B cell (primary cell): Measurements from ENCODE around the gene ZNF580. TPM values are rescaled to one million over a fixed set of nuclear protein-coding genes. Genes with fewer than 3 reads are reported as not detected.

Source experiments
- ATAC-seq: fragments of 200-7000 bp; cut with Tn5 transposase; one replicate; pipeline ENCODE4 v1.10.0; 2021; ENCODE audit warnings: low read depth, mild to moderate bottlenecking, moderate number of reproducible peaks, moderate library complexity
- CTCF ChIA-PET: fragments of 350-600 bp; sonication (Branson Sonifier 250); formaldehyde crosslinking; loops from one replicate; lab custom pipeline; 2021; ENCODE audit warnings: antibody characterized with exemption, inconsistent platforms; lab: Charles Lee
- POLR2A ChIA-PET: fragments of 350-600 bp; sonication (Branson Sonifier 250); formaldehyde crosslinking; loops from one replicate; lab custom pipeline; 2021; ENCODE audit warnings: antibody characterized with exemption; lab: Charles Lee
- DNase-seq: peaks from one replicate; pipeline ENCODE4 v3.0.0; 2013
- H2AFZ ChIP-seq: 2 replicates; pipeline ENCODE4 v1.6.1; 2012; ENCODE audit warnings: mild to moderate bottlenecking, low read depth, low read length; ENCODE audit not compliant: insufficient read depth, poor library complexity, severe bottlenecking
- H3K27ac ChIP-seq, 2 donors: 1 replicate in 1 of 2; 2 replicates in 1 of 2; pipeline ENCODE4 v1.5.1; 2012 to 2013; ENCODE audit warnings: low read length in 2 of 2, mild to moderate bottlenecking in 2 of 2, moderate library complexity in 1 of 2
- H3K27me3 ChIP-seq, 4 experiments: fragments of 200-600 bp in 1 of 4; sonication (generic) in 1 of 4; replicated peaks in 1 of 4; 1 replicate in 2 of 4; 2 replicates in 2 of 4; pipeline versions ENCODE4 v1.6.1 to v1.7.0; 2013 to 2016; ENCODE audit warnings: low read length in 3 of 4, mild to moderate bottlenecking in 2 of 4, mixed read lengths in 1 of 4, moderate library complexity in 1 of 4; ENCODE audit not compliant: insufficient read depth in 4 of 4, control insufficient read depth in 3 of 4; ENCODE audit errors: control extremely low read depth in 1 of 4
- H3K36me3 ChIP-seq, 2 experiments: replicated peaks in 1 of 2; 1 replicate in 1 of 2; 2 replicates in 1 of 2; pipeline versions ENCODE4 v1.6.1 to v1.7.1; 2013; ENCODE audit warnings: low read length in 1 of 2; ENCODE audit not compliant: insufficient read depth in 2 of 2, control insufficient read depth in 1 of 2; ENCODE audit errors: control extremely low read depth in 1 of 2, extremely low read depth in 1 of 2
- H3K4me1 ChIP-seq, 2 donors: fragments of 200-600 bp in 1 of 2; sonication (generic) in 1 of 2; 1 replicate in 1 of 2; 2 replicates in 1 of 2; pipeline versions ENCODE4 v1.5.1 to v1.6.1; 2013 to 2017; ENCODE audit warnings: low read length in 2 of 2; ENCODE audit not compliant: control insufficient read depth in 2 of 2, insufficient read depth in 2 of 2
- H3K4me2 ChIP-seq: replicated peaks from 2 replicates; pipeline ENCODE3; 2012; ENCODE audit warnings: mild to moderate bottlenecking, low read depth, low read length; ENCODE audit not compliant: poor library complexity, severe bottlenecking
- H3K4me3 ChIP-seq, 5 experiments: fragments of 200-600 bp in 1 of 5; sonication (generic) in 1 of 5; 1 replicate in 3 of 5; 2 replicates in 2 of 5; pipeline versions ENCODE4 v1.5.1 to v1.7.0; 2011 to 2016; ENCODE audit warnings: low read length in 4 of 5, mild to moderate bottlenecking in 4 of 5, low read depth in 2 of 5, control low read depth in 1 of 5, moderate library complexity in 1 of 5; ENCODE audit not compliant: insufficient read depth in 1 of 5; ENCODE audit errors: control extremely low read depth in 1 of 5, extremely low read depth in 1 of 5
- H3K79me2 ChIP-seq: fragments of 200-600 bp; sonication (generic); one replicate; pipeline ENCODE4 v1.6.0; 2016; ENCODE audit warnings: low read length; ENCODE audit not compliant: control insufficient read depth, insufficient read depth
- H3K9ac ChIP-seq: fragments of 200-600 bp; sonication (generic); 2 replicates; pipeline ENCODE4 v1.6.1; 2017; ENCODE audit warnings: mild to moderate bottlenecking, low read length, moderate library complexity
- H3K9me3 ChIP-seq, 3 donors: one replicate each; pipeline versions ENCODE4 v1.6.1 to v1.7.1; 2013; ENCODE audit warnings: low read length in 2 of 3; ENCODE audit not compliant: control insufficient read depth in 2 of 3, insufficient read depth in 1 of 3; ENCODE audit errors: control extremely low read depth in 1 of 3
- H4K20me1 ChIP-seq: 2 replicates; pipeline ENCODE4 v1.6.0; 2012; ENCODE audit warnings: mild to moderate bottlenecking, low read length; ENCODE audit not compliant: insufficient read depth, control insufficient read depth, poor library complexity, severe bottlenecking
- H3K27ac Mint-ChIP-seq: one replicate; pipeline ENCODE4 v1.8.0; 2021; ENCODE audit warnings: mixed read lengths
- H3K27me3 Mint-ChIP-seq: one replicate; pipeline ENCODE4 v1.8.0; 2021; ENCODE audit warnings: mixed read lengths
- H3K4me1 Mint-ChIP-seq: one replicate; pipeline ENCODE4 v1.8.0; 2021; ENCODE audit warnings: mixed read lengths
- H3K4me3 Mint-ChIP-seq: one replicate; pipeline ENCODE4 v1.8.0; 2021; ENCODE audit warnings: mixed read lengths
- H3K9me3 Mint-ChIP-seq: one replicate; pipeline ENCODE4 v1.8.0; 2022; ENCODE audit warnings: mixed read lengths; ENCODE audit not compliant: insufficient read depth
- CTCF ChIP-seq: fragments of 200-600 bp; IDR thresholded peaks from one replicate; pipeline ENCODE4 v1.8.0; 2022; ENCODE audit warnings: antibody characterized with exemption, mild to moderate bottlenecking
- EZH2 ChIP-seq: IDR thresholded peaks from 2 replicates; pipeline ENCODE4 v1.6.1; 2012; ENCODE audit warnings: borderline replicate concordance, low read depth, mild to moderate bottlenecking, moderate library complexity, low read length; ENCODE audit not compliant: insufficient read depth, poor library complexity, severe bottlenecking
- WGBS: methylation state at CpG from one replicate; pipeline ENCODE4 v1.1.5; 2013; ENCODE audit warnings: missing lambda C conversion rate; ENCODE audit not compliant: insufficient coverage; 5-methylcytosine and 5-hydroxymethylcytosine counted together
- intact Hi-C: fragments of 100-400 bp; cut with micrococcal nuclease; formaldehyde crosslinking; loops from one replicate; pipeline ENCODE4 v1.10.0; 2022
- polyA plus RNA-seq: library from polyadenylated mRNA; depleted of rRNA; stranded (reverse); fragments of >200 nt; gene quantifications from 2 replicates; pipeline ENCODE4 v1.2.3, GENCODE V29; 2012
- total RNA-seq, 2 donors: library from RNA; stranded (reverse); fragments of 120-200 nt in 1 of 2; gene quantifications; 1 replicate in 1 of 2; 2 replicates in 1 of 2; pipeline versions ENCODE4 v1.2.3 to v1.2.4, GENCODE V29; 2013 to 2022

Gene ZNF580
- total and polyA plus RNA-seq, 2 donors (not counting 1 experiment from before 2014, with no cell fraction given), result 69.8 to 101 TPM

- DNase-seq, result no peak
- CTCF ChIA-PET, result no interaction called here
- Mint-ChIP-seq H3K4me1 (peaks cover 29% of the 10 kb centered on the region), H3K27ac (peak overlapping the region; percentile 26), H3K27me3 (no peaks in the 10 kb centered on the region), H3K4me3 (no peak overlapping the region), H3K9me3 (no peaks in the 10 kb centered on the region)
- intact Hi-C loops, result no loop called here
- no peak for TF ChIP-seq EZH2
- TF ChIP-seq CTCF, result no peak
- Histone ChIP-seq H2AFZ (no peak overlapping the region), H3K27me3 (no peaks in the 10 kb centered on the region), H3K27ac (no peak overlapping the region), H3K4me3 (no peak overlapping the region), H3K9me3 (no peaks in the 10 kb centered on the region), H4K20me1 (peaks cover 89% of the 10 kb centered on the region), H3K9ac (no peak overlapping the region), H3K4me2 (no peak overlapping the region), H3K36me3 (peaks cover 0 to 76% of the 10 kb centered on the region in 2 experiments), H3K79me2 (peaks cover 75% of the 10 kb centered on the region), H3K4me1 (peaks cover 0 to 12% of the 10 kb centered on the region in 2 donors)
- ATAC-seq, result no peak
- POLR2A ChIA-PET, result no interaction called here
- WGBS, result 89% methylated on average over 33 of the region's 43 CpGs
Observed at GRCh38 chr19:55669418-55670279, 28.8 kb downstream of the ZNF580 start.
